GM20000 (cell line): Measurements from ENCODE around the gene LRP3.

Experiments used
- DNase-seq: peaks from one replicate; pipeline ENCODE4 v3.0.0; 2012; ENCODE audit warnings: low spot score
- CTCF ChIP-seq: IDR thresholded peaks from 2 replicates; pipeline ENCODE4 v1.5.1; 2012; ENCODE audit warnings: mild to moderate bottlenecking, control low read depth; ENCODE audit errors: extremely low read depth, missing control alignments

Gene LRP3

GRCh38 chr19:33168528-33168927 is 25.6 kb upstream of the LRP3 start:
- no peak for DNase-seq
- TF ChIP-seq CTCF = no peak

GRCh38 chr19:33171222-33171795 is 22.8 kb upstream of the LRP3 start:
- DNase-seq = no peak
- TF ChIP-seq CTCF = no peak

GRCh38 chr19:33171916-33172359 is 22.2 kb upstream of the LRP3 start:
- no peak for DNase-seq

GRCh38 chr19:33174186-33174585 is 19.9 kb upstream of the LRP3 start:
- TF ChIP-seq CTCF = no peak
- no peak for DNase-seq

More at GRCh38 chr19:33171916-33172359, 22.2 kb upstream of the LRP3 start:
- no peak for TF ChIP-seq CTCF

GRCh38 chr19:33175156-33175782 is 18.9 kb upstream of the LRP3 start:
- TF ChIP-seq CTCF = no peak
- no peak for DNase-seq

- DNase-seq = peak; percentile 38
- no peak for TF ChIP-seq CTCF
Observed at GRCh38 chr19:33175886-33176669, 18.1 kb upstream of the LRP3 start.

- no peak for TF ChIP-seq CTCF
- DNase-seq = peak; percentile 98
Observed at GRCh38 chr19:33176670-33177416, 17.3 kb upstream of the LRP3 start.
